Vagina (tissue), 2 donors: ENCODE results near the gene PSAPL1. TPM values are rescaled to one million over a fixed set of nuclear protein-coding genes. Genes with fewer than 3 reads are reported as not detected.

ENCODE experiments used
- DNase-seq, 2 donors: peaks; one replicate each; pipeline ENCODE4 v3.0.0-alpha.2; 2017; ENCODE audit errors: extremely low spot score in 2 of 2
- H3K27ac ChIP-seq: fragments of 200-600 bp; sonication (generic); one replicate; pipeline ENCODE4 v1.5.1; 2019
- H3K27me3 ChIP-seq: fragments of 200-600 bp; sonication (generic); one replicate; pipeline ENCODE4 v1.5.1; 2019
- H3K36me3 ChIP-seq, 2 donors: fragments of 200-600 bp; sonication (generic); one replicate each; pipeline ENCODE4 v1.5.1; 2017 to 2019
- H3K4me1 ChIP-seq: fragments of 200-600 bp; sonication (generic); one replicate; pipeline ENCODE4 v1.5.1; 2019
- H3K4me3 ChIP-seq, 2 donors: fragments of 200-600 bp; sonication (generic); 1 replicate in 1 of 2; 2 replicates in 1 of 2; pipeline ENCODE4 v1.5.1; 2016 to 2019
- H3K9me3 ChIP-seq: fragments of 200-600 bp; sonication (generic); one replicate; pipeline ENCODE4 v1.5.1; 2019
- POLR2A ChIP-seq, 2 donors: fragments of 450-650 bp; IDR thresholded peaks; one replicate each; pipeline ENCODE4 v1.6.1; 2017; ENCODE audit warnings: antibody characterized with exemption in 2 of 2, mild to moderate bottlenecking in 2 of 2, moderate library complexity in 2 of 2
- POLR2AphosphoS5 ChIP-seq, 2 donors: sonication (generic); formaldehyde crosslinking; IDR thresholded peaks; one replicate each; pipeline ENCODE4 v1.9.0; 2017; ENCODE audit warnings: antibody characterized with exemption in 2 of 2, mild to moderate bottlenecking in 2 of 2, low read depth in 1 of 2; ENCODE audit not compliant: insufficient read depth in 1 of 2
- intact Hi-C: fragments of 100-400 bp; cut with DNase I; formaldehyde crosslinking; loops from one replicate; pipeline ENCODE4 v1.15.1; 2023
- total RNA-seq: library from RNA; depleted of rRNA; stranded (reverse); fragments of >200 nt; gene quantifications from one replicate; pipeline ENCODE4 v1.2.3, GENCODE V29; 2016
- TF ChIP-seq, protein P1 (sequence below), 3 experiments: fragments of 450-650 bp in 2 of 3; fragments of 200-600 bp in 1 of 3; sonication (generic) in 1 of 3; IDR thresholded peaks; one replicate each; pipeline ENCODE4 v1.5.1; 2017 to 2019; ENCODE audit warnings: antibody characterized with exemption in 3 of 3, mild to moderate bottlenecking in 2 of 3, moderate library complexity in 2 of 3

The PSAPL1 gene
- total RNA-seq, 1 donor from 2014 or later: not detected

DNA sequence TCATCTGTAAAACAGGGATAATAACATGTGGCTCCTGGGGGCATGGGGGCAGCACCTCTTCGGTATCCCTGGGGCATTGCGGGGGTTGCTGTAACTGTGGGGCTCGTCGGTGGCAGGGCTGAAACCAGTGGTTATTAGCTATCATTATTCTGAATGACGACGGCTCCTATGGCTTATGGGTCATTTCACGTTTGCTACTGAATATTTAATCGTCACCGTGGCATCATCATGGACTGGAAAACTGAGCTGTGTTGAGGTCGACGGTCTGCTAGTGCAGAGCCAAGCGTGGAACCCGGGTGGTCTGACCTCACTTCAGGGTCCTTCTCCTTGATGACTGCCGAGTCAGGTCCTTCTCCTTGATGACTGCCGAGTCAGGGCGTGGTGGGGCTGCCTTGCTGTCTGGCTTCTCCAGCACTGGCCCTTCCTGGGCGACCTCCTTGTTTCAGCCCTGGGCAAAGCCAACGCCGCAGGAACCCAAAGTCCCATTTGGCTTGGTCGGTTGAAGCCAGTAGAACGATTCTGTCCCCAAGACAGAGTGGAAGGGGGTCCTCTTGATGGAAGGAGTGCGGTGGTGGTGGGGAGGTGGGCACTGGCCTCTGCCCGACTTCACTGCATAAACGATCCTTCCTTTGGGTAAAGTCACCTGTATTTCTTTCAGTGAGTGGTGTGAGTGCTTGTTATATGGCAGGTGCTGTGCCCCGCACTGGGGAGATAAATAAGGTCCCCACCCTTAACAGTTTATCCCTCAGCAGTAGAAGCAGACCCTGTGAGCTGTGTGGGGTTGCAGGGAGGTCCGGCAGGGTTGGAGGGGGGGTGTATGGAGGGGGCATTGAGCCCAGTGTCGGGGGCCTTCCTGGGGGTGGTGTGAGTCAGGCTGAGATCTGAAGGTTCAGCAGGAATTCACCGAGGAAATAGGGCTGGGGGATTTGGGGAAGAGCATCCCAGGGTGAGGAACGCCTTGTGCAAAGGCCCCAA, 40.8 kb downstream of the PSAPL1 start:
- H3K4me3 ChIP-seq: no peak overlapping the region
- H3K27me3 ChIP-seq: no peaks in the 10 kb centered on the region
- no peak overlapping the region for H3K27ac ChIP-seq
- TF ChIP-seq POLR2AphosphoS5 (IDR thresholded peaks at IDR 0.05; ENCODE audit: insufficient read depth in 1 of 2, low read depth in 1 of 2) (no peak), POLR2A (IDR thresholded peaks at IDR 0.05) (no peak)
- TF ChIP-seq, protein P1, sequence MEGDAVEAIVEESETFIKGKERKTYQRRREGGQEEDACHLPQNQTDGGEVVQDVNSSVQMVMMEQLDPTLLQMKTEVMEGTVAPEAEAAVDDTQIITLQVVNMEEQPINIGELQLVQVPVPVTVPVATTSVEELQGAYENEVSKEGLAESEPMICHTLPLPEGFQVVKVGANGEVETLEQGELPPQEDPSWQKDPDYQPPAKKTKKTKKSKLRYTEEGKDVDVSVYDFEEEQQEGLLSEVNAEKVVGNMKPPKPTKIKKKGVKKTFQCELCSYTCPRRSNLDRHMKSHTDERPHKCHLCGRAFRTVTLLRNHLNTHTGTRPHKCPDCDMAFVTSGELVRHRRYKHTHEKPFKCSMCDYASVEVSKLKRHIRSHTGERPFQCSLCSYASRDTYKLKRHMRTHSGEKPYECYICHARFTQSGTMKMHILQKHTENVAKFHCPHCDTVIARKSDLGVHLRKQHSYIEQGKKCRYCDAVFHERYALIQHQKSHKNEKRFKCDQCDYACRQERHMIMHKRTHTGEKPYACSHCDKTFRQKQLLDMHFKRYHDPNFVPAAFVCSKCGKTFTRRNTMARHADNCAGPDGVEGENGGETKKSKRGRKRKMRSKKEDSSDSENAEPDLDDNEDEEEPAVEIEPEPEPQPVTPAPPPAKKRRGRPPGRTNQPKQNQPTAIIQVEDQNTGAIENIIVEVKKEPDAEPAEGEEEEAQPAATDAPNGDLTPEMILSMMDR (IDR thresholded peaks at IDR 0.05): no peak
- no peaks in the 10 kb centered on the region for H3K36me3 ChIP-seq
- peak; percentile 81 to 85 for DNase-seq
- H3K9me3 ChIP-seq: no peaks in the 10 kb centered on the region
- H3K4me1 ChIP-seq: no peaks in the 10 kb centered on the region
- intact Hi-C loops: no loop called here

GRCh38 chr4:7392438-7393421, 42.0 kb downstream of the PSAPL1 start:
- no peaks in the 10 kb centered on the region for H3K9me3 ChIP-seq
- TF ChIP-seq POLR2AphosphoS5 (IDR thresholded peaks at IDR 0.05; ENCODE audit: insufficient read depth in 1 of 2, low read depth in 1 of 2): no peak
- TF ChIP-seq POLR2A (IDR thresholded peaks at IDR 0.05): no peak
- TF ChIP-seq, protein P1 (IDR thresholded peaks at IDR 0.05): no peak
- H3K4me1 ChIP-seq: no peaks in the 10 kb centered on the region
- H3K4me3 ChIP-seq: no peak overlapping the region
- intact Hi-C loops: no loop called here
- H3K27ac ChIP-seq: no peak overlapping the region
- peak; percentile 85 to 91 for DNase-seq
- no peaks in the 10 kb centered on the region for H3K36me3 ChIP-seq
- H3K27me3 ChIP-seq: no peaks in the 10 kb centered on the region

GRCh38 chr4:7391637-7392437, 42.9 kb downstream of the PSAPL1 start:
- Histone ChIP-seq H3K36me3 (no peaks in the 10 kb centered on the region), H3K9me3 (no peaks in the 10 kb centered on the region), H3K27ac (no peak overlapping the region), H3K4me1 (no peaks in the 10 kb centered on the region), H3K4me3 (no peak overlapping the region), H3K27me3 (no peaks in the 10 kb centered on the region)
- intact Hi-C loops: no loop called here
- peak in 1 of 2 donors; percentile 54 for DNase-seq
- TF ChIP-seq, protein P1 (IDR thresholded peaks at IDR 0.05): no peak
- TF ChIP-seq POLR2A (IDR thresholded peaks at IDR 0.05): no peak
- TF ChIP-seq POLR2AphosphoS5 (IDR thresholded peaks at IDR 0.05; ENCODE audit: insufficient read depth in 1 of 2, low read depth in 1 of 2): no peak

- Histone ChIP-seq H3K4me1 (no peaks in the 10 kb centered on the region), H3K27ac (no peak overlapping the region), H3K36me3 (no peaks in the 10 kb centered on the region), H3K9me3 (no peaks in the 10 kb centered on the region), H3K4me3 (no peak overlapping the region), H3K27me3 (no peaks in the 10 kb centered on the region)
- TF ChIP-seq POLR2A (IDR thresholded peaks at IDR 0.05) (no peak), POLR2AphosphoS5 (IDR thresholded peaks at IDR 0.05; ENCODE audit: insufficient read depth in 1 of 2, low read depth in 1 of 2) (no peak)
- TF ChIP-seq, protein P1 (IDR thresholded peaks at IDR 0.05): no peak
- intact Hi-C loops: no loop called here
- peak; percentile 46 to 64 for DNase-seq
Measured at GRCh38 chr4:7390906-7391636, 43.7 kb downstream of the PSAPL1 start.
